ENCODE data around the gene CCR6. TPM values are rescaled to one million over a fixed set of nuclear protein-coding genes. Genes with fewer than 3 reads are reported as not detected.

CCR6 gene
- total RNA-seq, 1 experiment from 2014 or later: not detected

DNA sequence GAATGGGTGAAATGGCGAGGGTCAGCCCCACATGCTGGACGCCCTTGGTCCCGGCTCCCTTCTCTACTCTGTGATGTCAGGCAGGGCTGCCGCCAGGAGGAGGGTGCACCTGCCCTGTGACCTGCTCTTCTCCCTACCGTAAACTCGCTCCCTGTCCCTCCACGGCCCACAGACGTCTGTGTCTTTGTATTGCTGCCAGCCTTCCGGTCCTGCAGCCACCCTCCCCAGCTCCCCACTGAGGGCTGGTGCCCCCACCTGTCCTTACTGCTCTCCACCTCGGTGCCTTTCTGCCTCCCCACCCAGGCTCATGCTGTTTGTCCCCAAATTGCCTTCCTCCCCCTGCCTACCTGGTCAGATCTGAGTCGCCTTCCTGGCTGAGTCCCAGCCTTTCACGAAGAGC is 4.1 kb upstream of the CCR6 start:
- in situ Hi-C loops (cut with HindIII; ENCODE audit: low pct_unique_long_range_greater_than_20kb, low sequenced_read_pairs): no loop called here
- no peak overlapping the region for H3K27ac ChIP-seq (ENCODE audit: low read length)
- H3K4me1 ChIP-seq (ENCODE audit: control insufficient read depth, insufficient read depth, low read length): no peaks in the 10 kb centered on the region
- POLR2A ChIA-PET: no interaction called here
- BruUV-seq (replicated peaks): no TSS peak
- H3K27me3 ChIP-seq (ENCODE audit: control insufficient read depth, insufficient read depth, low read length): peaks cover 16% of the 10 kb centered on the region
- intact Hi-C loops (cut with micrococcal nuclease; ENCODE audit: unreplicated experiment): no loop called here
- TF ChIP-seq SIN3A (IDR thresholded peaks at IDR 0.05; ENCODE audit: borderline replicate concordance, insufficient read depth, low read depth, low read length) (no peak), TCF7L2 (IDR thresholded peaks at IDR 0.05; ENCODE audit: low read depth, low read length) (no peak), POLR2AphosphoS5 (IDR thresholded peaks at IDR 0.05; ENCODE audit: low read depth, low read length) (no peak)
- 0 out of 2 replicates have a peak, but pooled peaks cover 3% of the 10 kb centered on the region for H3K9me3 ChIP-seq (ENCODE audit: control insufficient read depth, insufficient read depth, low read depth, low read length)
- no peak overlapping the region for H3K4me3 ChIP-seq (ENCODE audit: low read depth in 2 of 2, low read length in 2 of 2)
- ATAC-seq: no peak
- CTCF ChIA-PET: no interaction called here
- no peak for DNase-seq (ENCODE audit: low read depth, low spot score)
- no peaks in the 10 kb centered on the region for H3K36me3 ChIP-seq (ENCODE audit: control insufficient read depth, insufficient read depth, low read length)

DNA sequence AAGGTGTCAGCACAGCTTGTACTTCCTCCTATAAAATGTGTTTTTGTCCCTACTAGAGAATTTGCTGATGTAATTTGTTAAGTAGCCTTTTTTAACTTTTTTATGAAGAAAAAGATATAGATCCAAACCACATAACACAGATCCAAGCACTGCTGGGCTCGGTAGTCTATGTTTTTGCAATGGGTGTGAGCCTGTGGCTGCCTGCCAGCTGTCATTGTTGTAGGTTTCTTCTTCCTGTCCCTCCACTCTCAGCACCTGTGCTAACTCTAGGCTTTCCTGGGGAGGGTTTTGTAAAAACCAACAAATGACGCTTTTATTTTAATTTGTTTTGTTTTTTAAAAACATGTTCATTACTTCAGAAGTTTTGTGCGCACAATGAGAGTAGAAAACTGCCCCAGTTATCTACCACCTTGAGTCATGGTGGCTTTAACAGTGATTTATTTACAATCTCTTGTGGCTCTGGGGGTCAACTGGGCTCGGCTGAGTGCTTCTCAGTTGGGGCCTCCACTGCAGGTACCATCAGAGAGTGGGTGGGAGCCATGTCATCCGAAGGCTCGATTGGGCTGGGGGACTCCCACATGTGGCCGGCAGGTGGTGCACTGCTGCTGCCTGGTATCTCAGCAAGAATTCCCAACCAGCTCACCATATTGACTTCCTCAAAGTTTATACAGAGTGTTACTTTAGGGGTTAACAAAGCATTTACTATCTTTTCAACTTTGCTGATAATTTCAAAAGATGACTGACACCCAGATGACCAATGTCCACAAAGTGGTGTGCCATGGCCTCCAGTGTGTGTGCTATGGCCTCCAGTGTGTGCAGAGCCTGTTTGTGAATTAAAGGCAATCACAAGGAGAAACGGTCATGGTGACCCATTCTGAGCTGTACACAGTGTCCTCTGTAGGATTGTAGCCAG is 3.0 kb upstream of the CCR6 start:
- intact Hi-C loops (cut with micrococcal nuclease; ENCODE audit: unreplicated experiment) (no loop called here), in situ Hi-C loops (cut with HindIII; ENCODE audit: low pct_unique_long_range_greater_than_20kb, low sequenced_read_pairs) (no loop called here)
- Histone ChIP-seq H3K36me3 (ENCODE audit: control insufficient read depth, insufficient read depth, low read length) (no peaks in the 10 kb centered on the region), H3K27ac (ENCODE audit: low read length) (no peak overlapping the region), H3K9me3 (ENCODE audit: control insufficient read depth, insufficient read depth, low read depth, low read length) (0 out of 2 replicates have a peak, but pooled peaks cover 3% of the 10 kb centered on the region), H3K27me3 (ENCODE audit: control insufficient read depth, insufficient read depth, low read length) (peaks cover 16% of the 10 kb centered on the region), H3K4me3 (ENCODE audit: low read depth in 2 of 2, low read length in 2 of 2) (no peak overlapping the region), H3K4me1 (ENCODE audit: control insufficient read depth, insufficient read depth, low read length) (no peaks in the 10 kb centered on the region)
- TF ChIP-seq POLR2AphosphoS5 (IDR thresholded peaks at IDR 0.05; ENCODE audit: low read depth, low read length) (no peak), TCF7L2 (IDR thresholded peaks at IDR 0.05; ENCODE audit: low read depth, low read length) (no peak)
- TF ChIP-seq, protein P1, sequence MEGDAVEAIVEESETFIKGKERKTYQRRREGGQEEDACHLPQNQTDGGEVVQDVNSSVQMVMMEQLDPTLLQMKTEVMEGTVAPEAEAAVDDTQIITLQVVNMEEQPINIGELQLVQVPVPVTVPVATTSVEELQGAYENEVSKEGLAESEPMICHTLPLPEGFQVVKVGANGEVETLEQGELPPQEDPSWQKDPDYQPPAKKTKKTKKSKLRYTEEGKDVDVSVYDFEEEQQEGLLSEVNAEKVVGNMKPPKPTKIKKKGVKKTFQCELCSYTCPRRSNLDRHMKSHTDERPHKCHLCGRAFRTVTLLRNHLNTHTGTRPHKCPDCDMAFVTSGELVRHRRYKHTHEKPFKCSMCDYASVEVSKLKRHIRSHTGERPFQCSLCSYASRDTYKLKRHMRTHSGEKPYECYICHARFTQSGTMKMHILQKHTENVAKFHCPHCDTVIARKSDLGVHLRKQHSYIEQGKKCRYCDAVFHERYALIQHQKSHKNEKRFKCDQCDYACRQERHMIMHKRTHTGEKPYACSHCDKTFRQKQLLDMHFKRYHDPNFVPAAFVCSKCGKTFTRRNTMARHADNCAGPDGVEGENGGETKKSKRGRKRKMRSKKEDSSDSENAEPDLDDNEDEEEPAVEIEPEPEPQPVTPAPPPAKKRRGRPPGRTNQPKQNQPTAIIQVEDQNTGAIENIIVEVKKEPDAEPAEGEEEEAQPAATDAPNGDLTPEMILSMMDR (IDR thresholded peaks at IDR 0.05): peak; percentile 42; the same call in 1 of the 2 replicates
- ATAC-seq (no peak), DNase-seq (ENCODE audit: low read depth, low spot score) (no peak)
- ChIA-PET CTCF (no interaction called here), POLR2A (no interaction called here)
- no TSS peak for BruUV-seq (replicated peaks)

DNA sequence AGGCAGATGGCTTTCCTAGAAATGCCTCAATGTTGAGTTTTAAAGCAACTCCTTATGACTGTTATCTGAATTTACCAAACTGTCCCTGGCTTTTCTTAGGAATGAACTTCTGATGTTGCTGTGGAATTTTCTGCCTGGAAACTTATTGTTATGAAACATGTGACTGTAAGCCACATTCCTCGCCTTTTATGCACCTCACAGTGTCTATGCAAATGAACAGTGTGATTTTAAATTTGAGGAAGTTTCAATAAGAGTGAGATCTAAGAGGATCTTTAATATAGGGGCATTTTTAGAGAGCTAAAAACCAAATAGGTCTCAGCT is 2.4 kb upstream of the CCR6 start:
- ATAC-seq (no peak), DNase-seq (ENCODE audit: low read depth, low spot score) (no peak)
- no peak overlapping the region for H3K27ac ChIP-seq (ENCODE audit: low read length)
- no TSS peak for BruUV-seq (replicated peaks)
- no peaks in the 10 kb centered on the region for H3K4me1 ChIP-seq (ENCODE audit: control insufficient read depth, insufficient read depth, low read length)
- TF ChIP-seq, protein P1 (IDR thresholded peaks at IDR 0.05): no peak
- no peak for TF ChIP-seq SIN3A (IDR thresholded peaks at IDR 0.05; ENCODE audit: borderline replicate concordance, insufficient read depth, low read depth, low read length)
- H3K27me3 ChIP-seq (ENCODE audit: control insufficient read depth, insufficient read depth, low read length): peaks cover 13% of the 10 kb centered on the region
- CTCF ChIA-PET: no interaction called here
- 0 out of 2 replicates have a peak, but pooled peaks cover 3% of the 10 kb centered on the region for H3K9me3 ChIP-seq (ENCODE audit: control insufficient read depth, insufficient read depth, low read depth, low read length)
- intact Hi-C loops (cut with micrococcal nuclease; ENCODE audit: unreplicated experiment): no loop called here
- in situ Hi-C loops (cut with HindIII; ENCODE audit: low pct_unique_long_range_greater_than_20kb, low sequenced_read_pairs): no loop called here
- H3K36me3 ChIP-seq (ENCODE audit: control insufficient read depth, insufficient read depth, low read length): no peaks in the 10 kb centered on the region
- POLR2A ChIA-PET: no interaction called here
- no peak overlapping the region for H3K4me3 ChIP-seq (ENCODE audit: low read depth in 2 of 2, low read length in 2 of 2)
